AG10803 (cell line): ENCODE data around the gene SPDYE4.

Experiments used
- DNase-seq: peaks from one replicate; pipeline ENCODE4 v3.0.0; 2010; ENCODE audit warnings: low read depth
- H3K4me3 ChIP-seq: 2 replicates; pipeline ENCODE4 v1.5.1; 2011; ENCODE audit warnings: mild to moderate bottlenecking, low read length, control low read depth
- CTCF ChIP-seq: conservative IDR thresholded peaks from 2 replicates; pipeline ENCODE4 v1.5.1; 2011; ENCODE audit warnings: mild to moderate bottlenecking, low read length, control low read depth, inconsistent platforms

Gene SPDYE4

GRCh38 chr17:8729860-8730259, 28.5 kb downstream of the SPDYE4 start:
- no peak for TF ChIP-seq CTCF
- DNase-seq = no peak
- no peak overlapping the region for H3K4me3 ChIP-seq

- no peak overlapping the region for H3K4me3 ChIP-seq
- TF ChIP-seq CTCF = no peak
- no peak for DNase-seq
Observed at GRCh38 chr17:8729421-8729820, 28.9 kb downstream of the SPDYE4 start.

GRCh38 chr17:8728971-8729370, 29.4 kb downstream of the SPDYE4 start:
- no peak overlapping the region for H3K4me3 ChIP-seq
- no peak for TF ChIP-seq CTCF
- DNase-seq = no peak

GRCh38 chr17:8728251-8728938, 30.0 kb downstream of the SPDYE4 start:
- H3K4me3 ChIP-seq = no peak overlapping the region
- no peak for TF ChIP-seq CTCF
- no peak for DNase-seq

- H3K4me3 ChIP-seq = no peak overlapping the region
- DNase-seq = peak; percentile 3
- TF ChIP-seq CTCF = no peak
Observed at GRCh38 chr17:8726941-8727555, 31.3 kb downstream of the SPDYE4 start.

GRCh38 chr17:8725881-8726876, 32.2 kb downstream of the SPDYE4 start:
- no peak overlapping the region for H3K4me3 ChIP-seq
- no peak for DNase-seq
- no peak for TF ChIP-seq CTCF
